K562 (cell line): ENCODE data around the gene CD55. TPM values are rescaled to one million over a fixed set of nuclear protein-coding genes. Genes with fewer than 3 reads are reported as not detected.
A peak's percentile ranks its signal among the peaks of the same experiment; 100 is the strongest.

ENCODE experiments used
- ATAC-seq: fragments of 200-7000 bp; cut with Tn5 transposase; 3 replicates; pipeline ENCODE4 v1.9.1; 2020; ENCODE audit warnings: moderate library complexity
- BruUV-seq: library from RNA; stranded (reverse); fragments of 400-500 nt; replicated peaks from 2 replicates; lab custom pipeline; 2021; lab: Mats Ljungman, UMichigan
- CTCF ChIA-PET: fragments of 300-600 bp; formaldehyde crosslinking; extraction: SDS; loops from one replicate; lab custom pipeline; 2021; ENCODE audit warnings: low intra/inter-chr PET ratio; lab: Yijun Ruan, JAX
- POLR2A ChIA-PET: fragments of 300-600, 350-650 bp; sonication (Branson Sonifier 250); formaldehyde crosslinking; extraction: SDS; loops from one replicate; lab custom pipeline; 2021; ENCODE audit warnings: antibody characterized with exemption, inconsistent platforms; lab: Yijun Ruan, JAX
- DNase-seq, 4 experiments: peaks; one replicate each; pipeline versions ENCODE4 v3.0.0 to v3.0.0-alpha.2; 2011 to 2018; ENCODE audit warnings: low spot score in 3 of 4, mixed read lengths in 3 of 4; ENCODE audit errors: extremely low read depth in 1 of 4
- FAIRE-seq: peaks from 2 replicates; lab custom pipeline; 2011; peaks lifted over from hg19 to GRCh38; lab: Jason Lieb, UNC
- H2AFZ ChIP-seq: 2 replicates; pipeline ENCODE4 v1.6.0; 2011; ENCODE audit warnings: low read depth, low read length, control low read depth, inconsistent platforms
- H3K27ac ChIP-seq: fragments of 200-600 bp; 3 replicates; pipeline ENCODE4 v1.8.0; 2011; ENCODE audit warnings: low read depth, mild to moderate bottlenecking, control low read depth, inconsistent platforms, low read length, moderate library complexity, mixed read lengths; ENCODE audit errors: extremely low read depth
- H3K27me3 ChIP-seq, 2 experiments: fragments of 300-600 bp in 1 of 2; 2 replicates in 1 of 2; 3 replicates in 1 of 2; pipeline versions ENCODE4 v1.6.0 to v1.8.0; 2011; ENCODE audit warnings: inconsistent platforms in 2 of 2, low read length in 2 of 2, mild to moderate bottlenecking in 1 of 2, mixed read lengths in 1 of 2, moderate library complexity in 1 of 2; ENCODE audit not compliant: control insufficient read depth in 2 of 2, insufficient read depth in 2 of 2
- H3K36me3 ChIP-seq: fragments of 300-600 bp; 3 replicates; pipeline ENCODE4 v1.8.0; 2011; ENCODE audit warnings: mild to moderate bottlenecking, low read length, inconsistent platforms; ENCODE audit not compliant: control insufficient read depth, insufficient read depth
- H3K4me1 ChIP-seq, 2 experiments: fragments of 200-600 bp in 1 of 2; replicated peaks in 1 of 2; 2 replicates in 1 of 2; 3 replicates in 1 of 2; pipeline versions ENCODE4 v1.5.1 to v1.8.0; 2011; ENCODE audit warnings: inconsistent platforms in 2 of 2, low read length in 2 of 2, mild to moderate bottlenecking in 1 of 2, mixed read lengths in 1 of 2, moderate library complexity in 1 of 2; ENCODE audit not compliant: control insufficient read depth in 2 of 2, insufficient read depth in 2 of 2
- H3K4me2 ChIP-seq: 2 replicates; pipeline ENCODE4 v1.6.1; 2011; ENCODE audit warnings: low read length, control low read depth, inconsistent platforms, mixed read lengths; ENCODE audit not compliant: insufficient read depth
- H3K4me3 ChIP-seq: fragments of 200-600 bp; sonication (generic), shearing (Covaris generic); 2 replicates; pipeline ENCODE4 v1.5.1; 2016; ENCODE audit warnings: control low read depth, inconsistent platforms
- H3K79me2 ChIP-seq: fragments of 200-600 bp; 3 replicates; pipeline ENCODE4 v1.8.0; 2011; ENCODE audit warnings: low read length, inconsistent platforms; ENCODE audit not compliant: control insufficient read depth, insufficient read depth
- H3K9ac ChIP-seq, 2 experiments: 2 replicates each; pipeline versions ENCODE4 v1.6.0 to v1.6.1; 2011; ENCODE audit warnings: low read depth in 2 of 2, low read length in 2 of 2, control low read depth in 1 of 2, inconsistent platforms in 1 of 2, mild to moderate bottlenecking in 1 of 2, mixed read lengths in 1 of 2; ENCODE audit not compliant: insufficient read depth in 1 of 2
- H3K9me1 ChIP-seq: one replicate; pipeline ENCODE4 v1.6.0; 2011; ENCODE audit warnings: inconsistent platforms, mild to moderate bottlenecking, low read length, moderate library complexity; ENCODE audit not compliant: control insufficient read depth, insufficient read depth
- H3K9me3 ChIP-seq: replicated peaks from 2 replicates; pipeline ENCODE4 v1.5.1; 2011; ENCODE audit warnings: low read depth, low read length, inconsistent platforms; ENCODE audit not compliant: control insufficient read depth, insufficient read depth
- H4K20me1 ChIP-seq: replicated peaks from 2 replicates; pipeline ENCODE4 v1.6.1; 2011; ENCODE audit warnings: low read length, inconsistent platforms, mixed read lengths; ENCODE audit not compliant: control insufficient read depth, insufficient read depth
- E2F8 ChIP-seq: fragments of 450-650 bp; IDR thresholded peaks from 2 replicates; pipeline ENCODE4 v1.7.1; 2018; ENCODE audit warnings: mild to moderate bottlenecking, low read depth; ENCODE audit not compliant: partially characterized antibody
- KLF1 ChIP-seq: fragments of 450-650 bp; IDR thresholded peaks from 2 replicates; pipeline ENCODE4 v1.6.1; 2016; ENCODE audit warnings: missing genetic modification characterization, missing compliant biosample characterization
- POLR2A ChIP-seq: fragments of 450-650 bp; conservative IDR thresholded peaks from 2 replicates; pipeline ENCODE4 v1.6.1; 2016
- SAFB2 ChIP-seq: fragments of 200-400 bp; formaldehyde crosslinking; IDR thresholded peaks from 2 replicates; pipeline ENCODE4 v1.6.1; 2018; ENCODE audit warnings: borderline replicate concordance, low read length, low read depth, moderate library complexity; ENCODE audit not compliant: severe bottlenecking
- SUPT5H ChIP-seq: fragments of 450-650 bp; IDR thresholded peaks from 2 replicates; pipeline ENCODE4 v1.6.1; 2016
- WGBS: fragments of 100-300 bp; shearing (Covaris generic); methylation state at CpG from one replicate; pipeline ENCODE4 v1.1.6; 2016; ENCODE audit warnings: low coverage, mixed read lengths; ENCODE audit not compliant: insufficient coverage; ENCODE audit errors: missing lambda C conversion rate; 5-methylcytosine and 5-hydroxymethylcytosine counted together
- in situ Hi-C: fragments of 300-500 bp; cut with MboI; formaldehyde crosslinking; loops from 4 replicates; pipeline ENCODE4 v1.15.0; 2018; ENCODE audit warnings: inconsistent platforms, mixed read lengths
- intact Hi-C: fragments of 100-400 bp; cut with micrococcal nuclease; formaldehyde crosslinking; loops from 2 replicates; pipeline ENCODE4 v1.14.2; 2022
- polyA plus RNA-seq, 8 experiments: library from polyadenylated mRNA; depleted of rRNA in 4 of 8; stranded (reverse) in 5 of 8; unstranded in 3 of 8; fragments of >200 nt; fragmentation: Nextera tagmentation in 2 of 8; fragmentation: Illumina TruSeq in 1 of 8; extraction: Ambion mirVana in 2 of 8; extraction: Trizol in 1 of 8; gene quantifications; 2 replicates each; pipeline versions ENCODE4 v1.2.1 to v1.2.3, GENCODE V29; 2011 to 2014; ENCODE audit warnings: inconsistent platforms in 1 of 8, missing spikeins in 1 of 8
- total RNA-seq, 7 experiments: library from RNA; depleted of rRNA in 6 of 7; stranded (reverse); fragments of >200 nt in 6 of 7; fragmentation: Illumina TruSeq in 2 of 7; extraction: Trizol in 2 of 7; gene quantifications; 2 replicates each; pipeline versions ENCODE4 v1.2.1 to v1.2.3, GENCODE V29; 2011 to 2021; ENCODE audit warnings: low replicate concordance in 1 of 7
- TF ChIP-seq, protein P1 (sequence below): fragments of 450-650 bp; formaldehyde crosslinking; IDR thresholded peaks from 2 replicates; pipeline ENCODE4 v1.4.0; 2022; ENCODE audit warnings: missing genetic modification characterization

Gene CD55
- total and polyA plus RNA-seq, 9 of the 15 experiments (the other 6 are each of a cell fraction or from before 2014, with no cell fraction given) = 17.7 to 150 (median 97.0) TPM

DNA sequence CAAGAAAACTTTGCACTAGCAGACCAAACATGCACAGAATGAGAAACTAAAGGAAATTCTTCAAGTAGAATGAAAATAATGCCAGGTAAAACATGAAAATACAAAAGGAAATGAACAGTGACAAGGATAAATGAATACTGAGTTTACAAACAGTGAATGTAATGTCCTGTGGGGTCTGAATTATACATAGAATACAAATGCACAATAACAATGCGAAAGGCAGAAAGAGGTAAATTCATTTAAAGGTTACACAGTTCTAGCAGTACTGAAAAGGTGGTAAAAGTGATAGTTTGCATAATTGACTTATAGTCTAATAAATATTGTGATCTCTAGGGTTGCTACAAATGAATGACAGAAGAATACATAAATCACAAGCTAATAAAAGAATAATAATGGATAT is 12.9 kb downstream of the CD55 start:
- CTCF ChIA-PET = no interaction called here
- no peaks in the 10 kb centered on the region for H4K20me1 ChIP-seq
- TF ChIP-seq, protein P1, sequence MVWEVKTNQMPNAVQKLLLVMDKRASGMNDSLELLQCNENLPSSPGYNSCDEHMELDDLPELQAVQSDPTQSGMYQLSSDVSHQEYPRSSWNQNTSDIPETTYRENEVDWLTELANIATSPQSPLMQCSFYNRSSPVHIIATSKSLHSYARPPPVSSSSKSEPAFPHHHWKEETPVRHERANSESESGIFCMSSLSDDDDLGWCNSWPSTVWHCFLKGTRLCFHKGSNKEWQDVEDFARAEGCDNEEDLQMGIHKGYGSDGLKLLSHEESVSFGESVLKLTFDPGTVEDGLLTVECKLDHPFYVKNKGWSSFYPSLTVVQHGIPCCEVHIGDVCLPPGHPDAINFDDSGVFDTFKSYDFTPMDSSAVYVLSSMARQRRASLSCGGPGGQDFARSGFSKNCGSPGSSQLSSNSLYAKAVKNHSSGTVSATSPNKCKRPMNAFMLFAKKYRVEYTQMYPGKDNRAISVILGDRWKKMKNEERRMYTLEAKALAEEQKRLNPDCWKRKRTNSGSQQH = 0 out of 2 replicates have a peak, but pooled peaks have one; percentile 46
- TF ChIP-seq SAFB2 (no peak), KLF1 (tag) (no peak), POLR2A (0 out of 2 replicates have a peak, but pooled peaks have one; percentile 23), E2F8 (peak; percentile 27), SUPT5H (peak; percentile 27; the same call in 1 of the 2 replicates)
- ATAC-seq (no peak), FAIRE-seq (no peak), DNase-seq (no peak)
- peaks cover 92% of the 10 kb centered on the region for H3K36me3 ChIP-seq
- no peak overlapping the region for H3K27ac ChIP-seq
- WGBS = 96% methylated on average over 1 of the region's 1 CpG
- H3K9me3 ChIP-seq = no peaks in the 10 kb centered on the region
- BruUV-seq = no TSS peak
- no peak overlapping the region for H3K4me3 ChIP-seq
- H3K9me1 ChIP-seq = no peaks in the 10 kb centered on the region
- no peak overlapping the region for H3K9ac ChIP-seq
- intact Hi-C loops (no loop called here), in situ Hi-C loops (no loop called here)
- no peaks in the 10 kb centered on the region for H3K4me1 ChIP-seq
- no peaks in the 10 kb centered on the region; the same call in 2 of the 3 replicates for H3K79me2 ChIP-seq
- no peaks in the 10 kb centered on the region for H3K27me3 ChIP-seq
- H3K4me2 ChIP-seq = no peak overlapping the region
- POLR2A ChIA-PET = interaction anchor here (0.6 to 5.5 kb wide), 2 partner anchors 11 to 381 kb away, joined by 3 to 78 read pairs; partner anchors contain the start of gene CD55
- H2AFZ ChIP-seq = no peak overlapping the region
